Chondrocyte (in vitro differentiated cells): ENCODE measurements around the gene MOB3C. TPM values are rescaled to one million over a fixed set of nuclear protein-coding genes. Genes with fewer than 3 reads are reported as not detected.
"Not testable (repeated sequence)": the region's sequence is repeated elsewhere in the genome, so short reads cannot be mapped to it uniquely, and the experiment has no call there.

Source experiments
- DNase-seq: peaks from one replicate; pipeline ENCODE4 v3.0.0; 2021; ENCODE audit warnings: mixed read lengths, low spot score
- H3K27ac Mint-ChIP-seq: one replicate; pipeline ENCODE4 v1.8.0; 2021; ENCODE audit warnings: mild to moderate bottlenecking, moderate library complexity, mixed read lengths; ENCODE audit not compliant: unreplicated experiment
- H3K27me3 Mint-ChIP-seq: 2 replicates; pipeline ENCODE4 v1.8.0; 2021; ENCODE audit warnings: low read depth, mixed read lengths
- H3K36me3 Mint-ChIP-seq: 2 replicates; pipeline ENCODE4 v1.8.0; 2021; ENCODE audit warnings: low read depth, mixed read lengths
- H3K4me1 Mint-ChIP-seq: 2 replicates; pipeline ENCODE4 v1.8.0; 2021; ENCODE audit warnings: low read depth, mild to moderate bottlenecking, mixed read lengths
- H3K4me3 Mint-ChIP-seq: one replicate; pipeline ENCODE4 v1.8.0; 2021; ENCODE audit warnings: mild to moderate bottlenecking, moderate library complexity, mixed read lengths; ENCODE audit not compliant: unreplicated experiment
- H3K9me3 Mint-ChIP-seq: 2 replicates; pipeline ENCODE4 v1.8.0; 2021; ENCODE audit warnings: low read depth, mixed read lengths
- CTCF ChIP-seq: fragments of 200-600 bp; sonication (generic); IDR thresholded peaks from 2 replicates; pipeline ENCODE4 v1.5.0; 2021; ENCODE audit warnings: antibody characterized with exemption, mild to moderate bottlenecking, moderate library complexity
- total RNA-seq: library from RNA; stranded (reverse); gene quantifications from 3 replicates; pipeline ENCODE4 v1.2.1, GENCODE V29; 2021

The MOB3C gene
- total RNA-seq, 1 donor from 2014 or later = 6.2 TPM

- no peak overlapping the region for H3K4me3 Mint-ChIP-seq
- peaks cover 6% of the 10 kb centered on the region for H3K9me3 Mint-ChIP-seq
- no peak overlapping the region for H3K27ac Mint-ChIP-seq
- DNase-seq = no peak
- TF ChIP-seq CTCF = no peak
- no peaks in the 10 kb centered on the region for H3K27me3 Mint-ChIP-seq
- H3K36me3 Mint-ChIP-seq = peaks cover 27% of the 10 kb centered on the region
- H3K4me1 Mint-ChIP-seq = peaks cover 4% of the 10 kb centered on the region
These were observed 40.0 kb upstream of the MOB3C start for GRCh38 chr1:46656643-46657042.

DNA sequence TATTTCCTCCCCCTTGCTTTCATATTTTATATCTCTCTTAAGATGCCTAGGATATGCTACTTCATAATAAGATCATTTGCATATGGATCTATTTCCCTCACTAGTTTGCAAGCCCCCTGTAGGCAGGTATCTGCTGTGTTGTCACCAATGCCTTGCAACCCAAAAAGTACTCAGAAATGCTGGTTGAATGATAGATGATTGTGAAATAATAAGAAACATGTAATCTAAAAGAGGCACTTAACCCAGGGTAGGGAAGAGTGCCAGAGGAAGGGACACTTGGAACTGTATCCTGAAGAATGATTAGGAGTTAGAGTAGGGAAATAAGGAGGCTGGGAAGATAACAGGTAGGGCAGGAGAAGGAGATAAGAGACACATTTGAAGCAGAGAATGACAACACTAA, 39.2 kb upstream of the MOB3C start:
- H3K4me3 Mint-ChIP-seq = no peak overlapping the region
- peaks cover 4% of the 10 kb centered on the region for H3K4me1 Mint-ChIP-seq
- H3K9me3 Mint-ChIP-seq = peaks cover 6% of the 10 kb centered on the region
- no peak for TF ChIP-seq CTCF
- H3K27me3 Mint-ChIP-seq = no peaks in the 10 kb centered on the region
- H3K36me3 Mint-ChIP-seq = peaks cover 27% of the 10 kb centered on the region
- H3K27ac Mint-ChIP-seq = no peak overlapping the region
- DNase-seq = no peak

DNA sequence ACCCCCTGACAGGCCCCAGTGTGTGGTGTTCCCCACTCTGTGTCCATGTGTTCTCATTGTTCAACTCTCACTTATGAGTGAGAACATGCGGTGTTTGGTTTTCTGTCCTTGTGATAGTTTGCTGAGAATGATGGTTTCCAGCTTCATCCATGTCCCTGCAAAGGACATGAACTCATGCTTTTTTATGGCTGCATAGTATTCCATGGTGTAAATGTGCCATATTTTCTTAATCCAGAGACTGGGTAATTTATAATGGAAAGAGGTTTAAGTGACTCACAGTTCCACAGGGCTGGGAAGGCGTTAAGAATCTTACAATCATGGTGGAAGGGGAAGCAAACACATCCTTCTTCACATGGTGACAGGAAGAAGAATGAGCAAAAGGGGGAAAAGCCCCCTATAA, 38.1 kb upstream of the MOB3C start:
- not testable (repeated sequence) for H3K4me1 Mint-ChIP-seq, H3K27me3 Mint-ChIP-seq, DNase-seq, H3K27ac Mint-ChIP-seq, H3K4me3 Mint-ChIP-seq
- H3K9me3 Mint-ChIP-seq = peaks cover 14% of the 10 kb centered on the region
- peaks cover 37% of the 10 kb centered on the region for H3K36me3 Mint-ChIP-seq

DNA sequence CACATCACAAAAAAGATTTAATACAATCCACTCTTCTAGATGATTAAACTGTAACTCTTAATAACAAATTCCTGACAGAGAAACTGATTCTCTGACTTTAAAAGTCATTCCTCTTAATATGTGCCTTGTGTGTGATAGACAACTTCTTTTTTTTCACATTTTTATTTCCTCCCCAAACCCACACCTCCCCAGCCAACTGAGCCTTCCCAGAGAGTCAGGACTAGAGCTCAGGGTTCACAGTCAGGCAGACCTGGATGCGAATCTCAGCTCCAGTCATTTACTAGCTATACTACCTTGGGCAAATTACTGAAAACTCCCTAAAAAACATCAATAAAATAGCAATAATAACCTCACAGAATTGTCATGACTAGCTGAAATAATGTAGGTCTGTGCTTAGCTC, 37.4 kb upstream of the MOB3C start:
- no peak overlapping the region for H3K27ac Mint-ChIP-seq
- no peak overlapping the region for H3K4me3 Mint-ChIP-seq
- H3K9me3 Mint-ChIP-seq = peaks cover 18% of the 10 kb centered on the region
- H3K36me3 Mint-ChIP-seq = peaks cover 42% of the 10 kb centered on the region
- no peaks in the 10 kb centered on the region for H3K27me3 Mint-ChIP-seq
- TF ChIP-seq CTCF = no peak
- DNase-seq = no peak
- H3K4me1 Mint-ChIP-seq = peaks cover 4% of the 10 kb centered on the region

DNA sequence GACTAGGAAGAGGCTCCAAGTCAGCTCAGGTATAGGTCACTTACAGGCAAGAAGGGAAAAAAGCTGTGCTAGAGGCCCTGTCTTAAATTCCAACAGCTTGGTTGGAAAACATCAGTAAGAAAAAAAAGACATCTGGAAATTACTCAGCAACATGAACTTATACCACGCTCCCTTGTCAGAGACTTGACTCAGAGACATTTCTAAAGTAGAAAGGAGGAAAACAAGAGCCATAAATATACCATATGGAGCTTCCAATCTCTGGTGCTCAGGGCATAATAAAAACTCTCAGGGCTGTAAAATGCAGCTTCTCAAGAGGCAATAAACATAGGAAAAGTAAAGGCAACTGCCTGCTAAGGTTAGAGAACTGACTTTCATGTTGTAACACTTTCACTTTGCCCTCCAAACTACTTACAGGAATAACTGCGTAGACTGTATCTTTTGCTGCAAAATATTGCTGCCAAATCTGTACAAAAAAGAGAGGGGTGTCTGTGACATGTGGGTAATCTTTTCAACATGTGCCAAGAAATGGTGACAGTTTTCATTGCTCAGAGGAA, 36.9 kb upstream of the MOB3C start:
- H3K4me3 Mint-ChIP-seq = no peak overlapping the region
- H3K9me3 Mint-ChIP-seq = peaks cover 18% of the 10 kb centered on the region
- no peak overlapping the region for H3K27ac Mint-ChIP-seq
- TF ChIP-seq CTCF = no peak
- peaks cover 4% of the 10 kb centered on the region for H3K4me1 Mint-ChIP-seq
- peaks cover 46% of the 10 kb centered on the region for H3K36me3 Mint-ChIP-seq
- DNase-seq = no peak
- H3K27me3 Mint-ChIP-seq = no peaks in the 10 kb centered on the region

DNA sequence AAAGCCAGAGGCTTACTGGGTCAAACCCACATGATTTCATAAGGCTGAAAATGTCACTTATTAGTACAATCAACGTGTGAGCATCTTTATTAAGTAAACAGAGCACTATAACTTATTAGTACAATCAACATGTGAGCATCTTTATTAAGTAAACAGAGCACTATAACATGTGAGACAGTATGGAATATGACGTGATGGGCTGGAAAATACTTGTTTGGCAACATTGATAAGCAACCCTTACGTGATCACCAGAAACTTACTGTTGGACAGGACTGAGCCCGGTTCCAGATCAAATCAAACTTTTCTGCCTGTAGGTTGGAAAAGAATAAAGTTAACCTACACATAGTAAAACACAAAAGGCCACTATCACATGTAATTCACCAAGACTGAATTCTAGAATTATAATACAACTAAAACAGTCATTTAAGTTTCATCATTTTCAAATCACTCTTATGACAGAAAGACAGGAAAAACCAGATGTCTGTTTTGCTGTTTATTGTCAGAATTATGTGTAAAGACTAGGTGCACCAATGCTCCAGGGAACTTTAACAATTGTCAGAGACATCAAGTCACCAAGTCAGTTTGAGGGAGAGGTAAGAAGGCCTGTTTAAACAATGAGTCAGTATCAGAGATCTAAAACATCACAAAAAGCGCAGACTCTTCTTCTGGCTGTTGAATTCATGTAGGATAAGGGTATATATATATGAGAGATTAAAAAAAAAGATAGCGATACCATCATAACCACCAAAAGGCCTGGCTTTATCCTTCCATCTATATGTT, 35.9 kb upstream of the MOB3C start:
- no peak for TF ChIP-seq CTCF
- DNase-seq = no peak
- Mint-ChIP-seq H3K27me3 (no peaks in the 10 kb centered on the region), H3K27ac (no peak overlapping the region), H3K9me3 (peaks cover 21% of the 10 kb centered on the region), H3K36me3 (peaks cover 43% of the 10 kb centered on the region), H3K4me1 (peaks cover 4% of the 10 kb centered on the region), H3K4me3 (no peak overlapping the region)

- H3K9me3 Mint-ChIP-seq = peaks cover 22% of the 10 kb centered on the region
- not testable (repeated sequence) for H3K27ac Mint-ChIP-seq, H3K4me3 Mint-ChIP-seq, H3K4me1 Mint-ChIP-seq, DNase-seq, H3K27me3 Mint-ChIP-seq
- H3K36me3 Mint-ChIP-seq = peaks cover 47% of the 10 kb centered on the region
These were observed 34.5 kb upstream of the MOB3C start for GRCh38 chr1:46651152-46651551.
